Gastroesophageal sphincter (tissue), 3 donors: ENCODE data around the gene RGS17.

Source experiments
- CTCF ChIP-seq, 4 experiments: fragments of 200-600 bp in 2 of 4; fragments of 450-650 bp in 2 of 4; sonication (generic) in 1 of 4; IDR thresholded peaks; one replicate each; pipeline ENCODE4 v1.5.1; 2017 to 2019; ENCODE audit warnings: antibody characterized with exemption in 4 of 4, mild to moderate bottlenecking in 2 of 4, moderate library complexity in 2 of 4
- EP300 ChIP-seq: sonication (generic); formaldehyde crosslinking; IDR thresholded peaks from one replicate; pipeline ENCODE4 v1.6.1; 2017; ENCODE audit warnings: antibody characterized with exemption, mild to moderate bottlenecking
- POLR2A ChIP-seq, 2 donors: fragments of 450-650 bp; IDR thresholded peaks; one replicate each; pipeline ENCODE4 v1.6.1; 2017; ENCODE audit warnings: antibody characterized with exemption in 2 of 2, mild to moderate bottlenecking in 2 of 2, moderate library complexity in 1 of 2
- POLR2AphosphoS5 ChIP-seq: sonication (generic); formaldehyde crosslinking; IDR thresholded peaks from one replicate; pipeline ENCODE4 v1.6.1; 2017; ENCODE audit warnings: antibody characterized with exemption

GRCh38 chr6:153083869-153084268 lies 47.2 kb downstream of the RGS17 start:
- TF ChIP-seq CTCF (IDR thresholded peaks at IDR 0.05), result no peak
- TF ChIP-seq POLR2A (IDR thresholded peaks at IDR 0.05), result no peak
- no peak for TF ChIP-seq POLR2AphosphoS5
- no peak for TF ChIP-seq EP300
